PFSK-1 (cell line): ENCODE measurements around the gene MRPL4.

Experiments
- FOXP2 ChIP-seq: optimal IDR thresholded peaks from 2 replicates; pipeline ENCODE3; 2011; ENCODE audit warnings: borderline replicate concordance, control low read depth, inconsistent platforms; ENCODE audit not compliant: insufficient read depth; ENCODE audit errors: extremely low read length, extremely low read depth
- POLR2AphosphoS5 ChIP-seq: IDR thresholded peaks from 2 replicates; pipeline ENCODE4 v1.6.1; 2012; ENCODE audit warnings: low read depth, mild to moderate bottlenecking, control low read depth, low read length, moderate library complexity
- SIN3A ChIP-seq: IDR thresholded peaks from 2 replicates; pipeline ENCODE4 v1.6.1; 2012; ENCODE audit warnings: mild to moderate bottlenecking, low read length, moderate library complexity, borderline replicate concordance; ENCODE audit not compliant: insufficient read depth
- TAF1 ChIP-seq: IDR thresholded peaks from 2 replicates; pipeline ENCODE4 v1.6.1; 2012; ENCODE audit warnings: low read length, control low read depth, borderline replicate concordance; ENCODE audit not compliant: insufficient read depth
- TF ChIP-seq, protein P1 (sequence below), 2 experiments: IDR thresholded peaks; 2 replicates each; pipeline versions ENCODE4 v1.6.1 to v1.8.0; 2011 to 2012; ENCODE audit warnings: low read depth in 2 of 2, low read length in 2 of 2, control low read depth in 1 of 2, inconsistent platforms in 1 of 2, mild to moderate bottlenecking in 1 of 2, moderate library complexity in 1 of 2; ENCODE audit not compliant: insufficient read depth in 1 of 2

DNA sequence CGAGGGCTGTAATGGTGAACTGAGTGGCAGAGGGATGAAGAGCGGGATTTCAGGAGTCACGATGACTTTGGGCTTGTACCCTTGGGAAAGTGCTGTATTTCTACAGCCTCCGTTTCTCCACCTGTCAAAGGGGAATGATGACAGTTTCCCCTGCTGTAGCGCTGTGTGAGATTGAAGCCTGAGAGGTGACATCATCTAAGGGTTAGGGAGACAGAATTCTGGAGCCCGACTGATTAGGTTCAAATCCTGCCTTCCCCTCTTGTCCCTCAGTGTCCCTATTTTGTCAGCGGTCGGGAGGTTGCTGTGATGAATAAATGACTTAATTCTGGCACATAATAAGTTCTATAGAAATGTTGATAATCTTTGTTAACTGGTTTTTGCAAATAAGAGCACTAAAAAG is 693 bp downstream of the MRPL4 start:
- TF ChIP-seq, protein P1, sequence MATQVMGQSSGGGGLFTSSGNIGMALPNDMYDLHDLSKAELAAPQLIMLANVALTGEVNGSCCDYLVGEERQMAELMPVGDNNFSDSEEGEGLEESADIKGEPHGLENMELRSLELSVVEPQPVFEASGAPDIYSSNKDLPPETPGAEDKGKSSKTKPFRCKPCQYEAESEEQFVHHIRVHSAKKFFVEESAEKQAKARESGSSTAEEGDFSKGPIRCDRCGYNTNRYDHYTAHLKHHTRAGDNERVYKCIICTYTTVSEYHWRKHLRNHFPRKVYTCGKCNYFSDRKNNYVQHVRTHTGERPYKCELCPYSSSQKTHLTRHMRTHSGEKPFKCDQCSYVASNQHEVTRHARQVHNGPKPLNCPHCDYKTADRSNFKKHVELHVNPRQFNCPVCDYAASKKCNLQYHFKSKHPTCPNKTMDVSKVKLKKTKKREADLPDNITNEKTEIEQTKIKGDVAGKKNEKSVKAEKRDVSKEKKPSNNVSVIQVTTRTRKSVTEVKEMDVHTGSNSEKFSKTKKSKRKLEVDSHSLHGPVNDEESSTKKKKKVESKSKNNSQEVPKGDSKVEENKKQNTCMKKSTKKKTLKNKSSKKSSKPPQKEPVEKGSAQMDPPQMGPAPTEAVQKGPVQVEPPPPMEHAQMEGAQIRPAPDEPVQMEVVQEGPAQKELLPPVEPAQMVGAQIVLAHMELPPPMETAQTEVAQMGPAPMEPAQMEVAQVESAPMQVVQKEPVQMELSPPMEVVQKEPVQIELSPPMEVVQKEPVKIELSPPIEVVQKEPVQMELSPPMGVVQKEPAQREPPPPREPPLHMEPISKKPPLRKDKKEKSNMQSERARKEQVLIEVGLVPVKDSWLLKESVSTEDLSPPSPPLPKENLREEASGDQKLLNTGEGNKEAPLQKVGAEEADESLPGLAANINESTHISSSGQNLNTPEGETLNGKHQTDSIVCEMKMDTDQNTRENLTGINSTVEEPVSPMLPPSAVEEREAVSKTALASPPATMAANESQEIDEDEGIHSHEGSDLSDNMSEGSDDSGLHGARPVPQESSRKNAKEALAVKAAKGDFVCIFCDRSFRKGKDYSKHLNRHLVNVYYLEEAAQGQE (IDR thresholded peaks at IDR 0.05; ENCODE audit: insufficient read depth in 1 of 2, low read depth in 2 of 2, low read length in 2 of 2) = no peak
- TF ChIP-seq POLR2AphosphoS5 (no peak), TAF1 (no peak), FOXP2 (no peak), SIN3A (no peak)
